Measurements from ENCODE around the gene CAND1. TPM values are rescaled to one million over a fixed set of nuclear protein-coding genes. Genes with fewer than 3 reads are reported as not detected.

The CAND1 gene
- total RNA-seq: 86.0 and 124 TPM in 2 replicates
- polyA plus RNA-seq (2012): 46.5 TPM

DNA sequence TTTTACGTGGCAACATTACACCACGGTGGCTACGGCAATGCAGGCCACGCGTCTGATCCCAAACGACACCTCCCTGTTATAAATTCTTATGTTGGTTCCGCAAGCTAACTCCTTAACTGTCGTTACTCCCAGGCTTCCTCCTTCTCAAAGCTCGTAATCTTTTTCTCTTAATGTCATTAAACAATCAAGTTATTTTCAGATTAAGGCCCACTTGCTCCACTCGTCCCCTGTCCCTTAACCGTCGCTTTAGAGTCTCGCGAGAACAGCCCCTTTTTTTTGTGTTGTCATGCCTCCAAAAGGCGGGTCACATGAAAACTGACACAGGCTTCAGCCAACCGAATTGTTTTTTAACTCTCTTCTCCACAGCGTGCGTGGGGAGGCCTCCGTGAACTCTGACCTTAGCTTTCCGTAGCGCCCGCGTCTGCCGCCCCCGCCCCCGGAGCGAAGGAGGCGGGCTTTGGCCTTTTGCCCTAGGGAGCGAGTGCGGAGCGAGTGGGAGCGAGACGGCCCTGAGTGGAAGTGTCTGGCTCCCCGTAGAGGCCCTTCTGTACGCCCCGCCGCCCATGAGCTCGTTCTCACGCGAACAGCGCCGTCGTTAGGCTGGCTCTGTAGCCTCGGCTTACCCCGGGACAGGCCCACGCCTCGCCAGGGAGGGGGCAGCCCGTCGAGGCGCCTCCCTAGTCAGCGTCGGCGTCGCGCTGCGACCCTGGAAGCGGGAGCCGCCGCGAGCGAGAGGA lies at the start of gene CAND1:
Gene CAND1 (plus strand): TSS at position 463 of the 737 bp plus-strand sequence. CDS start 360 bp downstream, outside the sequence.
- DNase-seq (ENCODE audit: low read depth): peak; percentile 100

DNA sequence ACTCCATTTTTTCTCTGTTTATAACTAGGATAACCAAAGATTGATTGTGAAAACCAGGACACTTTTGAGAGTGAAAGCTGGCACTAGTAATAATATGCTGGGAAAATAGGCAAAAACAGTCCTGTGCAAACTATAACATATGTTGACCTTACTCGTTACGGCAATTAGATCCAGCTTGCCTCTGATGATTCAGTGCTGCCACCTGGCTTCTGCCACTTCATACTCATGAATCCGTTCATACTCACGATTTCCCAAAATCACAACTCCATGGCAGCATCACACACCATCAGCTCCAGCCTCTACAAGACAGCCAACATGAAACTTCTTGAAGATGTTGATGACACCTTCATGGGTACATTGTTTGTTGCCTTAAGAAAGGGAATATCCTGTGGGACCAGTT lies 49.1 kb upstream of the CAND1 start:
- no peak for DNase-seq (ENCODE audit: low read depth)

DNA sequence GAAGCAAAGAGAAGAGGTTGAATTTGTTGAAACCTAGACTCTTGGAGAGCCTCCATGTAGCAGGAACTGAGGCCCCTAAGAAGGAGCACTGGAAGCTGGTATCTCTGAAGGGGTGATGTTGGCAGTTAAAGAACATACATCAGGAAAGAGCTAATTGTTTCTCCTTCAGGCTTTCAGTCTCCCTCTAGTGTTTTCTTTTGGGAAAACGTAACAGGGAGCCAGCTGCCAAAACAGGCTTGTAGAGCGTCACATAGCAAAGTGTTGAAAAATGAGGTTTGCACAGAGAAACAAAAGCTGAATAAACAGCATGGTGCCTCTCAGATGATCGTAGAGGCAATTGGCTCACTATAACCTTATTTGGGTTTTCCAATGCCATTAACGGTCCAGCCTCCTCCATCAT lies 46.9 kb upstream of the CAND1 start:
- peak; percentile 22 for DNase-seq (ENCODE audit: low read depth)

DNA sequence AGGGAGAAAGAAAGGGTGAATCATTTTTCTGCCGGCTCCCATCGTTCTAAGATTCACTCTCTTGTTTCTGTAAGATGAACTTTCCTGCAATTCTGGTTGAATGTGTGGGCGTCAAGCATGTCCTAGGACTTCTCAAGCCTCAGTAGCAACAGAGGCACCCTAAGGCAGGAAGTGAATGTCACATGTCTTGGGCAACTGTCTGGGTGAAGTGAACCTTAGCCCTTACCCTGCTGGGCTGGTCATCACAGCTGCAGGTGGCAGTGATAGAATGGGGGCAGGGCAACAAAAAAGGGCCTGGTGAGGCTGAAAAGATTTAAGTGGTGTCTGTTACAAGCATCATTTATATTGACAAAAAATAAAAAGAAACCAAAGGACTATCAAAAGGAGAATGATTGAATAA lies 45.9 kb upstream of the CAND1 start:
- no peak for DNase-seq (ENCODE audit: low read depth)

DNA sequence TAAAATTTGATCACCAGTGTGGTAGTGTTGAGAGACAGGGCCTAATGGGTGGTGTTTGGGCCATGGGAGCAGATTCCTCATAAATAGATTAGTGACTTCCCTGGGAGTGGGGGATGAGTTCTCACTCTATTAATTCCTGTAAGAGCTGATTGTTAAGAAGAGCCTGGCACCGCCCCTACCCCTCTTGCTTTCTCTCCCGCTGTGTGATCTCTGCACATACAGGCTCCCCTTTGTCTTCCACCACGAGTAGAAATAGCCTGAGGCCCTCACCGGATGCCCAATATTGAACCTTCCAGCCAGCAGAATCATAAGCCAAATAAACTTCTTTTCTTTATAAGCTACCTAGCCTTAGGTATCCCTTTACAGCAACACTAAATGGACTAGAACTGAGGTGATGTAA lies 31.9 kb upstream of the CAND1 start:
- DNase-seq (ENCODE audit: low read depth): no peak

DNA sequence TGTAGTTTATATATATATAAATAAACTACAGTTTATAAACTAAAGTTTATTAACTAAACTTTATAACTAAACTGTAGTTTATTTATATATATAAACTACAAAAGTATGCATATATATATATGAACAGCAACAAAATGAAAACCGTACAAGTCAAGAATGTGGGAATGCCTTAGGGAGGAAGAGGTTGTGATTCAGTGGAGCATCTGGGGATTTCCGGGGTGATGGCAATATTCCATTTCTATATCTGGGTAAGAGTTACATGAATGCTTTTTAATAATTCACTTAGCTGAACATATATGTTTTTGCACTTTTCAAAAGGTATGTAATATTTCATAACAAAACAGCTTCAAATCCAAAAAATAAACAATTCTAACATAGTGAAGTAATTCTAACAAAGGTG lies 30.1 kb upstream of the CAND1 start:
- no peak for DNase-seq (ENCODE audit: low read depth)

DNA sequence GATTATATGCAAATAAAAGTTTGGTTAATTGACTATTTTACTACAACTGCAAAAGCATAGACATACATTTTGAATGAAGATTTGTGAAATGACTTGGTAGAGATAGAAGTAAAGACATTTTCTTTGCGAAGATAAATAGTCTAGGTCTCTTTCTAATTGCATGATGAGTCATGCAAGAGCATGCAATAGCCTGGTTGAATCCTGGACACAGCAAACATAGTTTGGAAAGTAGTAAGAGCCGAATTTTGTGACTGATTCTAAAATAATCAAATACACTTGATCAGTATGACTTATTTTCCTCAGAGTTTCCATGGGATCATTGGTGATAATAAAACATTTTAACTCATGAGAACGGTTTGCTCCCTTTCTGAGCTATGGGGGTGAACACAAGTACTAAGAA lies 27.7 kb upstream of the CAND1 start:
- peak; percentile 6 for DNase-seq (ENCODE audit: low read depth)

DNA sequence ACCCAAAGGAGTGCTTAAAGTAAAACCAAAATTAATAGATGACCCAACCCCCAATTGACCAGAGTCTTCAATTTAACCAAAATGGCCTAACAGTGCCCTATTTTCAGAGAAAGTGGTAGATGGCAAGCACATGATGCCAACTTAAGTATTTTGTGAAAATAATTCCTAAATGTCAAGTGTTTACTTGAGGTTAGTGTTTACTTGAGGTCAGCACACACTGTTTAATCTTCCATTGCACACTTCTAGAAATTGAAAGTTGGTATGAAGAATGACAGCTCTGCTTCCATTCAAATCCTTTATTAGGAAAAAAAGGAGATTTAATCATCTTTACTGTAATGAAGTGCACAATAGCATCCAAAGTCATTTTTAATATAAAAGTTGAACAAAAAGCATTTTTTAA lies 25.9 kb upstream of the CAND1 start:
- DNase-seq (ENCODE audit: low read depth): no peak

DNA sequence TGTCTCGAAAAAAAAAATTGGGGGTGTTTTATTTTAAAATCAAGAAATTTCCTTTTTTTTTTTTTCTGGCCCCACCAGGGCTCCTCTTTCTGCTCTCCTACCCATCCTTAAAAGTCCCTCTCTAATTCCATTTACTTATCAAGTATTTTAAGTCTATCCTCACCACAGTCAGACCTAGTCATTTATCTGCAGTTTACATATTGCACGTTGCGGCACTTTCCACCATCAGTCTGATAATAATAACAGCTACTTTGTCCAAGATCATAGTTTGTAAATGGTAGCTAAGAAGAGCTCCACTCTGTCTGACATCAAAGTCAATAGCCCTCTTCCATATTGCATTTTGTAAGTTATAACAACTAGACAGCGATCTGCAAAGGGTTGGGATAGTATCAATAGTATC lies 23.6 kb upstream of the CAND1 start:
- DNase-seq (ENCODE audit: low read depth): no peak

DNA sequence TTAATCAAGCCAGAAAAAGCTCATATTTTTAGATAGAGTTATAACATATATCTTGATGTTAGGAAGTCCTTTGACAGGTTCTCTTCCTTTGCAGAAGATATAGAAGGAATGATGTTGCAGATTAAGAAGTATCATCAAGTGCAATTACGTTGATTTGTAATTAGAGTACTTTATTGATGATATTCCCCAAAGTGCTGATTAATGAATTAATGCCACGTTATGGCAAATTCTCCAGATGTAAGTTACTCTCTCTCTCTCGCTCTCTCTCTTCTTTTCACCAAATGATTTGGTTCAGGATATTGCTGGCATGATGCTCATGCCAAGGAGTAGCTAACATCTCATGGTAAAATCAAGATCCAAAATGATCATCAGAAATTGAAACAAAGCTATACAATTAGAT lies 18.1 kb upstream of the CAND1 start:
- no peak for DNase-seq (ENCODE audit: low read depth)

DNA sequence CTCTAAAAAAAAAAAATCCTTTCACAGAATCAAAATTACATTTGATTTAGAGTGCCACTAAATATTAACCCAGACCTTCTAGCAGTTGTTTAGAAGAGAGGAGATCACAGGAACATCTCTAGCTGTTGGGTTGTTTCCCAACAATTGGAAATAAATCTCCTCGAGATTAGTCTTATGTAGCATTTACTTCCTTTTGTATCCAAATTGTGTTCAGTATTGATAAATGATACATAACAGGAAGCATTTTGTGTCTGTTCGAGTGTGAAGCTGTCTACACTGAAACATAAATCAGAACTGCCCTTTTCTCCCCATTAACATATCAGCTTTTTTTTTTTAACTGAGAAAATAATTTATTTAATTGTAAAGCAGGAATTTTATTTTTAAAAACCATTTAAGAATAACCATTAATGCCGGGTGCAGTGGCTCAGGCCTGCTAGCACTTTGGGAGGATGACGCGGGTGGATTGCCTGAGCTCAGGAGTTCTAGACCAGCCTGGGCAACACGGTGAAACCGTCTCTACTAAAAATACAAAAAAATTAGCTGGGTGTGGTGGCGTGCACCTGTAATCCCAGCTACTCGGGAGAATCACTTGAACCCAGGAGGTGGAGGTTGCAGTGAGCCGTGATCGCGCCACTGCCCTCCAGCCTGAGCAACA lies 14.7 kb upstream of the CAND1 start:
- DNase-seq (ENCODE audit: low read depth): no peak

DNA sequence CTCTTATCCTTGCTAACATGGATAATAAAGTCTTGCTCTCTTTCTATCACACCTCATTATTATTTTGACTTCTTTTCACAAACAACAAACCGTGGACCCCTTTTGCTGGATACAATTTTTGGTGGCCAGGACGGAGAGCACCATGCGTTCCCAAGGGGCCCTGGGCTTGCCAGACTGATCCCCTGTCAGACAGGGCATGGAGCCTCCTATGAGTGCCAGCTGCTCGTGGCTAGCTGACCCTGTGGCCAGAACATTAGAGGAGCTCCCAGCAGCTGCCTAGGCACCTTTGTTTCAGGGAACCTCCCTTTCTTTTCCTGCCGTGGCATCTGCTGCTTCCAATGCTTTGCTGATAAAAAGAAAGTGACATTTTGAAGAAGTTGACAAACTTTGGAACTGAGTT lies 12.5 kb upstream of the CAND1 start:
- peak; percentile 35 for DNase-seq (ENCODE audit: low read depth)

DNA sequence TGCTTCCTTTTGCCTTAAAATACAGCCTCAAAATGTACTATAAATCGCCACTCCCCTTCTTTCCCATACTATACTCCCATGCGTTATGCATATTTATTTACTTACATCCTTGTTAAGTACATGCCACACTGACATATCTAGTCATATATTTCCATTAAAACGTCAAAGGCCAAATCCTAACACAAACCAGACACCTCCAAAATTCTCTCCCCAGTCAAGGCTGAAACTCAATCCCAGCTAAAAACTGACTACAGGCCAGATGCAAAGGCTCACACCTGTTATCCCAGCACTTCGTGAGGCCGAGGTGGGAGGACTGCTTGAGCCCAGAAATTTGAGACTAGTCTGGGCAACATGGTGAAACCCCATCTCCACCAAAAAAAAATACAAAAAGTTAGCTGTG lies 5.7 kb upstream of the CAND1 start:
- peak; percentile 35 for DNase-seq (ENCODE audit: low read depth)

DNA sequence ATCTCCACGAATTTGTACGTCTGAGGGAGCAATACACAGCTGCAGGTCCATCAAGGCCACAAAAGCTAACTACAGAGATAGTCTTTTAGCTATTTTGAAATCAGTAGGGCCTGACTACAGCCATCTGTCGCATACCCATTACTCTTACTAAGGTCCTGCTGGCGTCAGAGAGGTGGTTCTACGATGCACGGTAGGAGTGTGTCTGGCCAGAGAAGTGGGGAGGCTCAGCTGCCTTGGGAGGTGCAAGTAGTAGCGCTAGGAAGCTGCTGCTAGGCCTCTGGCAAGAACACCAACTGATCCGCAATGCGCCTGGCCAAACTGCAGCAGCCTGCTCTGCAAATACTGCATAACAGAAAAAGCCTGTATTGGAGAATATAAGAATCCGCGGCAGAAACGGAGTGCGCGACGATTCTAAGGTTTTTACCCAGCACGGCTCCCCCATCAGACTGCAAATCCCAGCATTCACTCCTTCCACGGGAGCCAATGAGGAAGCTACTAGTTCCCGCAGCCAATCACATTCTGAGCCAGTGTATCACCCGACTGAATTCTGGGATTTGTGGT lies 743 bp upstream of the CAND1 start:
- peak; percentile 99 for DNase-seq (ENCODE audit: low read depth)

DNA sequence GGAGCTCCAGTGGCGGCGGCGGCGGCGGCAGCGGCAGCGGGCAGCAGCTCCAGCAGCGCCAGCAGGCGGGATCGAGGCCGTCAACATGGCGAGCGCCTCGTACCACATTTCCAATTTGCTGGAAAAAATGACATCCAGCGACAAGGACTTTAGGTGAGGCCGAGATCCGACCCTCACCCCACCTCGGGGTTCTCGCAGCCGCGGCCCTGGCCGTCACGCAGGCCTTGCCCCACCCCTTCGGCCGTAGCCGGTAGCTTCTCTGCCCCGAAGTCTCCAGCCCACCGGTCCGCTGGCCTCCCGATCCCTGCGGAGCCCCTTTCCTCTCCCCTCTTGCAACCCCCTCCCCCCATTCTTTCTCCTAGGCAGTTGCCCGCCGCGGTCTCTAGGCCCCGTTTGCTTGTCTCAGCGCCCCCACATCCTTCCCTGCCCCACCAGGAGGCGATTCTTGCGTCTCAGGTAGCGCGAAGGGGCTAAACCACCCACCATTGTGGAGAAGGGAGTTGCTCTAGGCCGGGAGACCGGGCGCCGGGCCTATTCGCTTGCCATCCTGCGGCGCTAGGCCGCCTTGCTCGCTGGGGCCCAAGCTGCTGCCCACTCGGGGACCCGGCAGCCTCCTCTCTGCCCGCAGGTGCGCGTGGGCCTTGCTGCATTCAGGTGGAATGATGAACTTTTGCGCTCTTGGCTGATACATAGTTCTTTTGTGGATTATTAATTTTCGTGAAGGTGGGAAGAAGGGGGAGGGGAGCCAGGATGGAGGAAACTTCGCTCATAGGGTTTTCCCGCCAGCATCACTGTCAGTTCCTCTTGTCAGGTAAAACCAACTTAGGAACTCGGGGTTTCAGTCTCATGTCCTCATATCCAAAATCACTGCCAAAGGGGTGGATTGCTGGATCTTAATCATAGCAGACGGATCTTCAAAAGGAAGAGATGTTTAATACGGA lies 745 bp downstream of the CAND1 start:
- no peak for DNase-seq (ENCODE audit: low read depth)

DNA sequence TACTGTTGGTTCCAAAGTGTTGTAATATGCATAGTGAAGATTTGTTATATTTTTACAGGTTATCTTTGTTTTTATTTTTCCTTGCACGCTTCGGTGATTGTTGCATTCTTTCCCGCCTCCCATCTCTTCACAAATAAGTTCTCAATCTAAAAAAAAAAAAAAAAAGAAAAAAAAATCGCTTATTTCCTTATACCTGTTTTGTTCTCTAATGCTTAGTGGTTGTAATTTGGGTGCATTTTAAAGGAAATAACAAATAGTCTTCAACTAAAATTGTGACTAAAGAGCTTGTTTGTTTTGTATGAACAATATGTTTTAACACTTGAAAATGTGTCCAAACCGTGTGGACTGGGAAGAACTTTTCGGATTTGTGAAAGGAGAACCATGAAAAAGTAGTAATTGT lies 1.5 kb downstream of the CAND1 start:
- no peak for DNase-seq (ENCODE audit: low read depth)

DNA sequence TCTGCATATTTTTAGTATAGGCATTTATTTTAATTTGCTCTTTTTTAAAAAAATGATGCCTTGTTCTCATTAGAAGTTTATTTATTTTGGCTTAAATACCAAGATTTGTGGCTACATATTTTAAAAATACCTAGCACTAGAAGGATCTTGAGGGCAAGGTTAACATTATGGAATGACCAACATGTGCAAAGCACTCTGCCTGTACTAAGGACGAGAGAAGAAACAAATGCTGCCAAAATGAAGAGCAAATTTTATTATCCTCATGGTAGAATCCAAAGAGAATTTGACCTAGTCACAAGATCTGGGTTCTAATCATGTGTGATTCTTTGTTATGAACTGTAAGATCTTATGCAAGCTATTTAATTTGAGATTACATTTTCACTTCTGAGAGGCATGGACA lies 2.8 kb downstream of the CAND1 start:
- no peak for DNase-seq (ENCODE audit: low read depth)

DNA sequence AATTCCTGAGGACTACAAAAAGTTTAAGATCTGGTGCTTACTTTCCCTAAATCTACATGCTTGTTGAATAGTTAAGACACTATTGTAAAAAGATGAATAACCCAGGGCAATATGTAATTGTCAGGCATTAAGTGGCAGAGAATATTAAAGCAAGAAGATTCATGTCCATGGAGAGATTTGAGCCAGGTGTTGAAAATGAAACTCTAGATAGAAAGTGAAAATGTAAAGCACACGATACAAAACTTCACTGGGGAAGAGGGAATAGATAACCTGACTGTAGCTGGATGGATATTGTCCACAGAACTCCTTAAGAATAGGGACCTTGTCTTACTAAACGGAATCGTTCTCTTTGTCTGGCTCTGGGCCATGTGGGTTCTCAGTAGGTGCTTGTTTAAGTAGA lies 5.0 kb downstream of the CAND1 start:
- no peak for DNase-seq (ENCODE audit: low read depth)

DNA sequence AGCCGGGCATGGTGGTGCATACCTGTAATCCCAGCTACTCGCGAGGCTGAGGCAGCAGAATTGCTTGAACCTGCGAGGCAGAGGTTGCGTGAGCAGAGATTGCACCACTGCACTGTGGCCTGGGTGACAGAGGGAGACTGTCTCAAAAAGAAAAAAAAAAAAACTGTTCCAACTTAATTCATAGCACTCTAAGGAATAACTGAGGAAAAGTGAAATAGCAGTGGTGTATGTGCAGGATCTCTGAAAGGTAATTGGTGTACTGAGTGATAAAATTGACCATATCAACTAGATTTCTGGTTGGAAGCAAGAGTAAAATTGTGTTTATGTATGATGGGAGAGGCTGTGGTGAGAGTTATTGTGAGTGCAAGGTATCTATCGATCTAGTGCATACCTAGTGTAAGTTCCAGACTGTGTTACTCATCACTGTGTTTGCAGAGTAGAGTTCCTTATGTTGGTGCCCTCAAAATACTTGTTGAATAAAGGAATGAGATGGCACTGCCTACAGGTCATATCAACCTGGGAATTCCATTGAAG lies 6.3 kb downstream of the CAND1 start:
- DNase-seq (ENCODE audit: low read depth): no peak

DNA sequence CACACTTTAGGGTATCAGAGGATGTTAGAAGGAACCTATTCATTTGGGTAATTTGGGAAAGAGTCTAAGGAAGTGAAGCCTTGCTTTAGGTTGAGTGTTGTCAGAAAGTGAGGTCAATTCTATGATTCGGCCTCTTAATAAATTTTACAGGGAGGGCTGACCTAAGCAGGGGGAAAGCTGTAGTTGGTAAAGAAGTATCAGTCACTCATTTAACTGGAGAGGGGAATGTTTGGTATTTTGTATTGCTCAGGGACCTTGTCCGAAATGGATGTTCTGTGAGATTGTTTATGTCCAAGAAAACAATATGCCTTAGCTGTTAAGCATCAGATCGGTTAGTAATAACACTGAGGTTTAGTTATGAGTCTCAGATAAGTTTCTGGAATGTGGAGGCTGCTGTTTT lies 7.3 kb downstream of the CAND1 start:
- no peak for DNase-seq (ENCODE audit: low read depth)

DNA sequence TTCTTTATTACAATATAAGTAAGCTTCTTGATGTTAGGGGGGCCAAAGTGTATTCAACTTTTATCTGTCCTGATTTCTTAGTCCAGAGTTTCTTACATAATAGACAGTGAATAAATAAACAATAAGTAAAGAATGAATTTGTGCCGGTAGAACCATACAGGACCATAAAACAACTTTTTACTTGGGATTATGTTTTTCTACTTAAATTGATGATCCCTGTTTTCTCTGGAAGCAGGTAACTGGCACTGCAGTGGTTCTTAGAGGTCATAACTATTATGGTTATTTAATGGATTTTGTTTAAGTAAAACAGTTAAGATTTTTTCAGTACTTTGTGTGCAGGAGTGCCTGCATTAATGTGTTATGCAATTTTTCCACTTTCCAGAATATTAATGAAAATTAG lies 10.5 kb downstream of the CAND1 start:
- DNase-seq (ENCODE audit: low read depth): no peak
